ENCODE measurements around the gene E2F2.
A peak's percentile ranks its signal among the peaks of the same experiment; 100 is the strongest.

E2F2 gene

GRCh38 chr1:23562137-23562876 lies 31.3 kb upstream of the E2F2 start:
- no peak for DNase-seq

- no peak for DNase-seq
Measured at GRCh38 chr1:23561813-23562100, 30.7 kb upstream of the E2F2 start.

- no peak for DNase-seq
Measured at GRCh38 chr1:23561076-23561812, 30.2 kb upstream of the E2F2 start.

DNA sequence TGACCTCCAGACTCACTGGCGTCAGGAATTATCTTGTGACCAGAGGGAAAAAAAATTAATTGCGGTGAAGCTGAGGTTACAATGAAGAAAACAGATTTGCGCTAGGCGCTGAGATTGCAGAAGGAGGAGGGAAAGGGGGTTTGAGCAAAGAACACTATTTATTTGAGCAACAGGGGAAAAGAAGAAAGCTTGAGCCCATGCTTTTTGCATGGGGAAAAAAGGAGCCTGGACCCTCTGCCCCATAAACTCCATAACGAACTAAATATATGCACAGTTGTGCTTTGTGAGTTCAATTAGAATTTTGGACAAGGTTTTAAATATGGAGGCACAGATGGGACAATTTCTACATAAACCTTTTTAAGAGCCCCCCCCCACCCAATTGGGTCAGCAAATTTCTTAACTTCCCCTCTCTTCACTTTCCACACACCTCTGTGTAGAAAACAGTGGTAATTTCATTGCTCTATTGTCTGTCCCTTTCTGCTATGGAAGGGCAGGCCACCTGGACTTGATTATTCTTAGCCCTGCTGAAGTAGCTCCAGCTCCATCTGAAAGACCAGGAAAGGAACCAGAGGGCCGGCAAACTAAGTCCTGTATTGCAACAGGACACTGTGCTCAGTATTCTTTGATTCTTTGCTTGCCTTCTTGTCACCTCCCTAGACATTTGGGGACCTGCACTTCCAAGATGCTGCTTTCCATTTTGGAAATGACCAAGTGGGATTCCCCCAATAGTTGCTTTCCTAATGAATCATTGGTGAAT lies 29.1 kb upstream of the E2F2 start:
- DNase-seq = no peak

DNA sequence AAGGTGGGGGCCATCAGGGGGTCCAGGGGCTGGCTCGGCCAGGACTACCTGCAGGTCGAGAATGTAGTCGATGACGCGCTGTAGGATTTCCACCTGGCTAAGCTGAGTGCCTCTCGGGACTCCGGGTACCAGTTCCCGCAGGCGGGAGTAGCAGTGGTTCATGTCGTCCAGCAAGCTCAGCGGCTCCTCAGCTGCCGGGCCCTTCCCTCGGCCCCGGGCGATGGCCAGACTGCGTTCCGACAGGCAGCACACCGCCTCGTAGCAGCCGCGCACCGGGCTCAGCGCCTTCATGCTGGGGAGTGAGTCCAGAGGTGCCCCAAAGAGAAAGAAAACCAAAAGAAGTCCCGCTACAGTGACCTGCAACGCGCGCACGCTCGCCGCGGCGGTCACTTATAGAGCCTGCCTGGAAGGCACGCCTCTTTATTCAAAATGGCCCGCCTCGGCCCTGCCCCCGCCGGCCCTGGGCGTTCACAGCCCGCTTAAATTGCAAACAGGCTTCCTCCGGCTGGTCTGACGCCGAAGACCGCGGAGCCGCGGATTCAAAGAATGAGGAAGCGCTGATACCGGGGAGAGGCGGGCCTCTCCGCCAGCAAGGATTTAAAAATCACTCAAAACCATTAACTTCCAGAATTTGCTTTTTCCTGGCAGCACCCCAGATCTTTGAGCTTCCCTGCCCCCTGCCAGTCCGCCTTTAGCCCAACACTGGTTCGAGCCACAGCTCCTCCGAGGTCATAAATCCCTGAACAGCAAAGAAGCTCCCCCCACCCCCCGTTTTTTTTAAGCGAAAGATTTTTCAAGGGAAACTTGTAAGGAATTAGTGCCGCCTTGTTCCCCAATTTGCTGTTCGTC lies 28.3 kb upstream of the E2F2 start, which contains the start of gene ID3:
ID3 (minus strand) TSS at position 366 of the 849 bp plus-strand sequence; CDS start at position 291, 75 bp downstream.
- DNase-seq = peak; percentile 92

DNA sequence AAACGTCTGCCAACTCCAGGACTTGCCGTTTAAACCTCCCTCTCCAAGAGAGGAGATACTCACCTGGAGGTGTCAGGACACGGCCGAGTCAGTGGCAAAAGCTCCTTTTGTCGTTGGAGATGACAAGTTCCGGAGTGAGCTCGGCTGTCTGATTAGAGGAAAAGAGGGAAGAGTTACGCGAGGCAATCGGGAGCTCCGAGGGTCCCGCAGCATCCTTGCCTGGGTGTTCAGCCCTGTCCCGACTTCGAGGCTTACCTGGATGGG lies 27.8 kb upstream of the E2F2 start:
- DNase-seq = no peak

- DNase-seq = no peak
Measured at GRCh38 chr1:23558140-23558871, 27.3 kb upstream of the E2F2 start.

DNA sequence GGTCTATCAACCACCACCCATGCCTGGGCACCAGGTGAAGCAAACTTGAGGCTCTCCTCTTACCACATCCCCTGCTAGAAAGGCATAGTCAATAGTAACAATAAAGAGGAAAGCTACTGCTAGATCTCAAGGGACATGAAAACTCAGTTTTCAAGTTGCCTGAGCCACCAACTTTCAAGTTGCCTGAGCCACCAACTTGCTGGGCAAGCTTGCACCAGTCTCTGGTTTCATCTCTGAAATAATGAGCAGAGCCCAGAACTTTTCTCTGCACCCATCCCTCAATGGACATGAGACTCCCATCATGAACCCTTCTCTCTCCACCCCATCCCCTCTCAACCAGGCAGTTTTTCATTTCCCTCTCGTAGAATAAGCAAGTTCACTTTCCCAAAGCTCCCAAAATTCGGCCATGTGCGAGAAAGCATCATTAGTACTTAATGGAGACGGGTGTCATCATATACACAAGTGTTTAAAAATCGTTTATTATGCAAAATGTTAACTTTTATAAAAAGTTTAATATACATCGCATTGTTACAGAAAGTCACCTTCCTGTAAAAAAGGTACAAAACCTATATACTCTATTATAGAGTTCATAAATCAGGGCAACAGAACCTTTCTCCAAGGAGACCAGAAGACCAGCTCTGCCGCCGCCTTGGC lies 26.6 kb upstream of the E2F2 start:
- DNase-seq = peak; percentile 30

GRCh38 chr1:23556635-23557470 lies 25.8 kb upstream of the E2F2 start:
- no peak for DNase-seq

DNA sequence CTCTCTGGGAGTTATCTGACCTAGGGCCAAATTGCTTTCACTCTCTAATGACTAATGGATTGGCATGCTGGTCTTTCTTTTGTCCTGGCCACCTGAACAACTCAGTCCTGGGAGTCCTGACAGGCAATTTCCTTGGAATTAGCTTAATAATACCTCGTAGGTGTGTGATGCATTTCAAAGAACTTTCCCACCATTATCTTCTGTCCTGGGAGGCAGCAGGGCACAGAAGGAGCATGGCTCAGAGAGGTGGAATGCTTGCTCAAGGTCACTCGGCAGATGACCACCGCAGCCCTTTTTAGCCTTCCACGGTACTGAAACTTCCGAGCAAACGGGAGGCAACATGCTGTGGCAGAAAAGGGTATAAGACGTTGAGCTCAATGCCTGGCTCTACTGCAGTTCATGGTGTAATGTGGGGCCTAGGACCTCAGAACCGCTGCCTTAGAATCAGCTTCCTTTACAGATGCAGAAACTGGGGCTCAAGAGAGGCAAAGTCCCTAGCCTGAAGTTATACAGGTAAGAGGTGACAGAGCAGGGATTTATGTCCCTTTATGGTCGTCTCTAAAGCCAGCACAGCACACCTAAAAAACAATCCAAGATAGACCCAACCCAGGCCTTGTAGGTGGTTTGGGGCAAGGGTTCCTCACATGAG lies 25.1 kb upstream of the E2F2 start:
- DNase-seq = no peak

- DNase-seq = no peak
Measured at GRCh38 chr1:23555270-23555985, 24.4 kb upstream of the E2F2 start.

GRCh38 chr1:23554481-23555269 lies 23.6 kb upstream of the E2F2 start:
- peak; percentile 84 for DNase-seq

DNA sequence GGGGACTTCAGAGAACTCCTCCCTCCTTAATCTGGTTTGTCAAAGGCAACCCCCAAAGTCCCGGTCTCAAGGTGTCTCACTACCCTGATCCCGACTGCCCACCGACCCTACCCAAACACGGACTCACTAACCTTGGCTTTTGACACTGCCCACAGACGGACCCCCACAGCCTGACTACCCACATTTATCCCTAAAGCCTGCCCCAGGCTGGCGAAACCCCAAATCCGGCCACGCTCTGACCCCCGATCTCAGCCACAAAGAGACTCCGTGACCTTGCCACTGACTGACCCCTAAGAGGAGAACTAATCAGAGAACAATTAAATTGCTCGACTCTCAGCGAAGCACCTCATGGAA lies 23.1 kb upstream of the E2F2 start:
- no peak for DNase-seq

DNA sequence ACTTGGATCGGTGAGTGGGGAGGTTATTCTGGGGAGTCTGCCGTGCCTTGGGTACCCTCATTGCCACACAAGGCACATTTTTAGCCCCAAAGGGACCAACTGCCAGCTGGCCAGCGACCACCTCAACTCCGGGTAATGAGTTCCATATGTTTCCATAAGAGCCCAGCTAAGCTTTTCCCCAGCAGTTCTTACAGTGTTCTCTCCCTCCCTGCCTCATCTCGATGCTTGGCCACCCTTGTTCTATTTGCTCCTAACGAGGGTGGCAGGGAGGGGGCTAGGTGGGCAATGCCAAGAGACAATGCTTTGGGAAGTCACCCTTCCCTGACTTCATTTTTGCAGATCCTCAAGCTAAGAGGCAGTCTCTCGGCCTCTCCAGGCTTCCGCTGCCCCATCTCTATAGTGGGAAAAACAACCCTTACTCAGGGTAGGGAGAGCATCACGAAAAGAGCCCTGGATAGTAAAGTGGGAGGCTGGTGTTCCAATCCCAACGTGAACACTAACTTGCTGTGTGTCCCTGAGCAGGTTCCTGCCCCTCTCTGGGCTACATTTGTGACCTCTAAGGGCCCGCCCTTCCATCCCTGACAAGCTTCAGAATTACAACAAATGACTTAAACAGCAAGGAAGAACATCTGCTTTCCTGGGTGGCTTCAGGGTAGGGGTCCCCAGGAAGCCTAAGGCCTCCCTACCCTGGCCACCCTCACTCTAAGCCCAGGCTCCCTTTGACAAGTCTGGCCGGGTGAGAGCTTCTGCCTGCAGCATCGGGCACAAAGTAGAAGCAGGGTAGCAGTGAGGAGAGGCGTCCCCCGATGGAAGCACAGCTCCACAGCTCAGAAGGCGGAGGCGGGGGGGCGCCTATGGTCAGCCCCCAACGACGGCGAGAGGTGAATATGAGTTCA lies 22.4 kb upstream of the E2F2 start:
- DNase-seq = no peak

- DNase-seq = no peak
Measured at GRCh38 chr1:23551849-23552248, 20.8 kb upstream of the E2F2 start.

DNA sequence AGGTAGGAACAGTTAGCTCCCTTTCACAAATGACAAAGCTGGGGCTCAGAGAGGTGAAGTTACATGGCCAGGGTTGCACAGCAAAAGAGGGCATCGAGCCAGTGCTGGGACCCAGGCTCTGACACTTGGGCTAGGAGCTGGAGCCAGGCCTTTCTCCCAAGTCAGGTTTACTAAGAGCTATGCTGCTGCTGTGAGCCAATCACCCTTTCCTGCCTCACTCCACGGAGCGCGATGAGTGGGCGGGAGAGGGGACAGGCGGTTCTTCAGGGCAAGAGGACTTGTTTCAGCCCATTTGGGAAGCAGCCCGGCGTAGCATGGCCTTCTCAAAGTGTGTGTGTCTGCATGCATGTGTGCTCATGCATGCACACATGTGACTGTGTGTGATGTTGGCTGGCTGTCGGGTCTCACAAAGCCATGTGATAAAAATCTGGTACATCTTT lies 17.7 kb upstream of the E2F2 start:
- DNase-seq = no peak

- DNase-seq = no peak
Measured at GRCh38 chr1:23546897-23547584, 16.0 kb upstream of the E2F2 start.
